Panc1 (cell line): ENCODE results near the gene WNK2.

Experiments
- CTCF ChIP-seq: fragments of 450-650 bp; IDR thresholded peaks from 2 replicates; pipeline ENCODE4 v1.5.1; 2017; ENCODE audit warnings: mild to moderate bottlenecking
- POLR2AphosphoS5 ChIP-seq: IDR thresholded peaks from 2 replicates; pipeline ENCODE4 v1.6.1; 2012; ENCODE audit warnings: mild to moderate bottlenecking, low read depth, low read length, moderate library complexity
- SIN3A ChIP-seq: IDR thresholded peaks from 2 replicates; pipeline ENCODE4 v1.6.1; 2012; ENCODE audit warnings: low read depth, mild to moderate bottlenecking, low read length, moderate library complexity, borderline replicate concordance; ENCODE audit not compliant: insufficient read depth
- TCF7L2 ChIP-seq: IDR thresholded peaks from 2 replicates; pipeline ENCODE4 v1.6.1; 2011; ENCODE audit warnings: mild to moderate bottlenecking, low read depth, low read length, inconsistent platforms

GRCh38 chr9:93304574-93305496 is 120.9 kb downstream of the WNK2 start:
- TF ChIP-seq SIN3A = no peak
- no peak for TF ChIP-seq POLR2AphosphoS5
- TF ChIP-seq CTCF = peak; percentile 83
- peak; percentile 85 for TF ChIP-seq TCF7L2
